SIG-M5 treated with dmso at 0.1 percent for 504 hours (cell line): ENCODE data around the gene PCK1.

Experiments used
- DNase-seq: peaks from one replicate; lab custom pipeline; 2025; ENCODE audit not compliant: unreplicated experiment; lab: John Stamatoyannopoulos, UW

The PCK1 gene

GRCh38 chr20:57536120-57536708 is 24.7 kb upstream of the PCK1 start:
- DNase-seq, result no peak

GRCh38 chr20:57536771-57537724 is 23.9 kb upstream of the PCK1 start:
- no peak for DNase-seq

- DNase-seq, result no peak
Measured at GRCh38 chr20:57537822-57538221, 23.1 kb upstream of the PCK1 start.

- DNase-seq, result no peak
Measured at GRCh38 chr20:57539889-57540288, 21.0 kb upstream of the PCK1 start.

- DNase-seq, result no peak
Measured at GRCh38 chr20:57540890-57541580, 19.9 kb upstream of the PCK1 start.

- no peak for DNase-seq
Measured at GRCh38 chr20:57543754-57544153, 17.2 kb upstream of the PCK1 start.

- DNase-seq, result no peak
Measured at GRCh38 chr20:57544838-57545564, 15.9 kb upstream of the PCK1 start.

- DNase-seq, result no peak
Measured at GRCh38 chr20:57545927-57546662, 14.8 kb upstream of the PCK1 start.

GRCh38 chr20:57546956-57547649 is 13.8 kb upstream of the PCK1 start:
- peak; percentile 29 for DNase-seq

GRCh38 chr20:57548177-57549058 is 12.5 kb upstream of the PCK1 start:
- DNase-seq, result no peak

GRCh38 chr20:57552471-57552870 is 8.4 kb upstream of the PCK1 start:
- DNase-seq, result no peak

GRCh38 chr20:57553376-57554018 is 7.4 kb upstream of the PCK1 start:
- no peak for DNase-seq

GRCh38 chr20:57555457-57556184 is 5.3 kb upstream of the PCK1 start:
- no peak for DNase-seq

- no peak for DNase-seq
Measured at GRCh38 chr20:57556980-57557274, 4.0 kb upstream of the PCK1 start.

- DNase-seq, result no peak
Measured at GRCh38 chr20:57557926-57558613, 2.8 kb upstream of the PCK1 start.

GRCh38 chr20:57558614-57559288 is 2.2 kb upstream of the PCK1 start:
- DNase-seq, result no peak

GRCh38 chr20:57559289-57559634 is 1.6 kb upstream of the PCK1 start:
- no peak for DNase-seq
